DOHH2 (cell line): ENCODE results near the gene FOXK1.

Experiments used
- EZH2phosphoT487 ChIP-seq: fragments of 200-600 bp; sonication (generic); IDR thresholded peaks from 2 replicates; pipeline ENCODE4 v1.6.1; 2017; ENCODE audit warnings: borderline replicate concordance, mild to moderate bottlenecking, antibody characterized with exemption, low read length, moderate library complexity, mixed read lengths
- TF ChIP-seq, protein P1 (sequence below): fragments of 200-600 bp; sonication (generic); IDR thresholded peaks from one replicate; pipeline ENCODE4 v1.5.1; 2014; ENCODE audit warnings: antibody characterized with exemption, mild to moderate bottlenecking, low read depth, low read length; ENCODE audit not compliant: poor library complexity, severe bottlenecking

DNA sequence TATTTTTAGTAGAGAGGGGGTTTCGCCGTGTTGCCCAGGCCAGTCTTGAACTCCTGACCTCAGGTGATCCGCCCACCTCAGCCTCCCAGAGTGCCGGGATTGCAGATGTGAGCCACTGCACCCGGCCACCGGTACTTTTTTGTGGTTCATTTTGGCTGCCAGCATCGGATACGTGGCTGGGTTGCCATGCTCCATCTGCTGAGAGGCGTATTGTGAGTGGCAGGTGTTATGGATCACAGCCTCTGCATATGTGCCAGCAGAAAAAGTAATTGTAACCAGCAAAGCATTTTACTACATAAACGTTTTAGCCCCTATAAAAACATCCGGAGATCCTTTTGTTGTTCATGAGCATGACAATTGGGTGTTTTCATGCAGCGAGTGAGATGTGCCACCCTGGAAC lies 7.1 kb downstream of the FOXK1 start:
- TF ChIP-seq, protein P1, sequence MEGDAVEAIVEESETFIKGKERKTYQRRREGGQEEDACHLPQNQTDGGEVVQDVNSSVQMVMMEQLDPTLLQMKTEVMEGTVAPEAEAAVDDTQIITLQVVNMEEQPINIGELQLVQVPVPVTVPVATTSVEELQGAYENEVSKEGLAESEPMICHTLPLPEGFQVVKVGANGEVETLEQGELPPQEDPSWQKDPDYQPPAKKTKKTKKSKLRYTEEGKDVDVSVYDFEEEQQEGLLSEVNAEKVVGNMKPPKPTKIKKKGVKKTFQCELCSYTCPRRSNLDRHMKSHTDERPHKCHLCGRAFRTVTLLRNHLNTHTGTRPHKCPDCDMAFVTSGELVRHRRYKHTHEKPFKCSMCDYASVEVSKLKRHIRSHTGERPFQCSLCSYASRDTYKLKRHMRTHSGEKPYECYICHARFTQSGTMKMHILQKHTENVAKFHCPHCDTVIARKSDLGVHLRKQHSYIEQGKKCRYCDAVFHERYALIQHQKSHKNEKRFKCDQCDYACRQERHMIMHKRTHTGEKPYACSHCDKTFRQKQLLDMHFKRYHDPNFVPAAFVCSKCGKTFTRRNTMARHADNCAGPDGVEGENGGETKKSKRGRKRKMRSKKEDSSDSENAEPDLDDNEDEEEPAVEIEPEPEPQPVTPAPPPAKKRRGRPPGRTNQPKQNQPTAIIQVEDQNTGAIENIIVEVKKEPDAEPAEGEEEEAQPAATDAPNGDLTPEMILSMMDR: no peak
- TF ChIP-seq EZH2phosphoT487: no peak
